Fibroblast of skin of back (primary cell): ENCODE data around the gene OR6B1.
"Not testable (repeated sequence)": the region's sequence is repeated elsewhere in the genome, so short reads cannot be mapped to it uniquely, and the experiment has no call there.

ENCODE experiments used
- DNase-seq: peaks from one replicate; pipeline ENCODE4 v3.0.0-alpha.2; 2013

The OR6B1 gene

DNA sequence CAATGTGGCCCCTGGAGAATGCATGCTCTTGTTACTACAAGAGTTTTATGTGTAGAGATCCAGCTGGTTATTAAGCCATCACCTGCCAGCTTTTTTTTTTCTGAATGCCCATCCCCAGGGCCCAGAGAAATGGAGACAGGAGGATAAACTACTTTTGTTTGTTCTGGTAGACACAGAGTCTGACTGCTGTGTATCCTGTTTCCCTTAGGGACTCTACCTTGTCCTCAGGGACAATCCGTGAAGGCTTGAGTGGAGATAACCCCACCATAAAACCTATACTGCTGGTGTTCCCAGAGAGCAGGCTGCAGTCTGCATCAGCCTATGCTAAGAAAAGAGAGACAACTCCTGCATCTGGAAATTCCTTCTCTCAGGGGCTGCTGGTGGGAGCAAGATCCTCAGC is 48.5 kb downstream of the OR6B1 start, which contains the start of gene OR2A5:
TSS of gene OR2A5 (plus strand) at position 301 of the 400 bp plus-strand sequence. CDS start 1,454 bp downstream, outside the sequence.
- DNase-seq, result no peak

DNA sequence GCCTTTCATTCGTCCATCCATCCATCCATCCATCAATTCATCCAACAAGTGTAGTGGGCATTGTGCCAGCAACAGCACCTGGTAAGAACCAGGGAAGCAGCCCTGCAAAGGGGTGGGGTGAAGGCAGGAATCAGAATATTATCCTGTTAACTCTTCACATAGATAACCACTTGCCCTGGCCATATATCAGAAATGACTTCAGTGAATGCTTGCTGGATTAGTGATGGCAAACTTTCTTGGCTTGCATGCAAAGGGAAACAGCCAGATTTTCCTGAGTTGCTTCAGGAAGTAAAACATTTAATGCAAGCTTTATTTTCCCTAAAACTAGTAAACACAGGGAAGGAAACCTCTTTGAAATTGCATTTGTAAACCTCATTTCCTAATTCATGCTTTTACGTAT is 49.4 kb downstream of the OR6B1 start:
- no peak for DNase-seq

DNA sequence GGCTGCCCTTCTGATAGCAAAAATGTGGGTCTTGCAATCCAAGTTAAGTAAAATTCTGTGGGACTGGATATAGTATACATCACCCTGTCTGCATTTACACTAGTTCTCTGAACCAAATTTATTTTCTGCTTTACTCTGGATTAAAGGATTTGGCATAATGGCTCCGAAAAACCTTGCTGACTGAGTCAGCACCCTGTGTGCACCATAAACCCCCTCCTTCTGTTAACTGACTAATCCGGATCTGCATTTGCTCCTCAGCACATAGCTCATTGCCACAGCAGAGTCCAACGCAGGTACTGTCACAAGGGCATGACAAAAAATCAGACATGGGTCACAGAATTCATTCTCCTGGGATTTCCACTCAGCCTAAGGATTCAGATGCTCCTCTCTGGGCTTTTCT is 50.0 kb downstream of the OR6B1 start:
- no peak for DNase-seq

DNA sequence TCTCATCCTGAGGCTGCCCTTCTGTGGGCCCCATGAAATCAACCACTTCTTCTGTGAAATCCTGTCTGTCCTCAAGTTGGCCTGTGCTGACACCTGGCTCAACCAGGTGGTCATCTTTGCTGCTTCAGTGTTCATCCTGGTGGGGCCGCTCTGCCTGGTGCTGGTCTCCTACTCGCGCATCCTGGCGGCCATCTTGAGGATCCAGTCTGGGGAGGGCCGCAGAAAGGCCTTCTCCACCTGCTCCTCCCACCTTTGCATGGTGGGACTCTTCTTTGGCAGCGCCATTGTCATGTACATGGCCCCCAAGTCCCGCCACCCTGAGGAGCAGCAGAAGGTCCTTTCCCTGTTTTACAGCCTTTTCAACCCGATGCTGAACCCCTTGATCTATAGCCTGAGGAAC is 50.8 kb downstream of the OR6B1 start:
- DNase-seq, result not testable (repeated sequence)

DNA sequence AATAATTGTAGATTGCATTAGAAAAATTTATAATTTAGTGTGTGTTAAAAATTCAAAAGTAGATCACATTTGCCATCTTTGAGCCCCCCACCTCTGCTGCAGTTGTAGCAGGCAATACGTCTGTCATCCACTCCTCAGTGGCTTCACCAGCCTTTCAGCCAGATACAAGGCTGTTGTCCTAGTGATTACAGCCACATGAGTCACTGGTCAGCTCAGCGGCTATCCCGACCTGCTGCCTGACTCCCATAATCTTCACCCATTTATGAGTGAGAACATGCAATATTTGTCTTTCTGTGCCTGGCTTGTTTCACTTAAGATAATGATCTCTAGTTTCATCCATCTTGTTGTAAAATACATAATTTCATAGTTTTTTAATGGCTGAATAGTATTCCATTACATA is 57.8 kb downstream of the OR6B1 start:
- DNase-seq, result peak; percentile 12
